T-helper 9 cell (primary cell): ENCODE results near the gene VSIG4.
"Not testable (repeated sequence)": the region's sequence is repeated elsewhere in the genome, so short reads cannot be mapped to it uniquely, and the experiment has no call there.

Source experiments
- DNase-seq: peaks from one replicate; pipeline ENCODE4 v3.0.0-alpha.2; 2020

The VSIG4 gene

GRCh38 chrX:66005830-66006449 lies 33.9 kb downstream of the VSIG4 start:
- DNase-seq: no peak

DNA sequence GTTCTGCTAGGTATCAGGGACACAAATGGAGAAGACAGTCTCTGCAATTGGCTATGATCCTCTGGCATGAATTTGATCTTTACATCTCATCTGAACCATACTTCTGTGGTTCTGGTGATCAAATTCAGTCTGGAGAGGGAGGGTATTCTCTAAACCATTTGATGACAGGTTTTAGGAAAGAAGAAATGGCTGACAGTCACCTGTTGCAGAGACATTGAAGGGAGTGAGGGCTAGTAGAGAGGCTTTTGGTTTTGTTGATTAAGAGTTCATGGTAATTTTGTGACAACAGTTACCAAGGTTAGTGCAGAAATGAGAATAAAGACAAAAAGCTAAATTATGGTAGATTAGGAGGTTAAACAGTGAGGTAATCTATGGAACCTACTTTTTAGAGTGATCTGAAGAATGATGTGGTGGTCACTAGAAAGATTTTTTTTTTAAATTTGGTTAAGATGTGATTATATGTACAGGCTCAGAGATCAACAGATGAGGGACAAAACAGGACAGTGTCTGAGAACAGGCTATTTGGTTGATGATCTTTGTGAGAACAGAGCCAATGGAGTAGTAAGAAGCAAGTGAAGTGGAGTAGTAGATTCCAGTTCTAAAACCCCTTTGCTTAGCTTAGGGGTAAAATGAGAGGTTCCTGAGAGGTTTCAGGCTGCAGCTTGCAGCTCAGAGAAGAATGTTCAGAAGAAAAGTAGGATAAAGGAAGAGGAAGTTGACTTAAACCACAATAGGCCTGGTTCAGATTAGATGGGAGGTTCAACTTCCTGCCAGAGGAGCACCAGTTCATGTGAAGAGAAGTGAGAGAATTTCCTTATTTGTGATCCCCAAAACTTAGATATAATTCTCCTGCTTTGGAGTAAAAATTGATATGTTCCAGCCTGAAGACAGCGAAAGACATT lies 34.7 kb downstream of the VSIG4 start:
- no peak for DNase-seq

GRCh38 chrX:66002824-66003680 lies 36.8 kb downstream of the VSIG4 start:
- DNase-seq: no peak

GRCh38 chrX:66001596-66001995 lies 38.3 kb downstream of the VSIG4 start:
- no peak for DNase-seq

GRCh38 chrX:66000628-66001272 lies 39.1 kb downstream of the VSIG4 start:
- DNase-seq: no peak

DNA sequence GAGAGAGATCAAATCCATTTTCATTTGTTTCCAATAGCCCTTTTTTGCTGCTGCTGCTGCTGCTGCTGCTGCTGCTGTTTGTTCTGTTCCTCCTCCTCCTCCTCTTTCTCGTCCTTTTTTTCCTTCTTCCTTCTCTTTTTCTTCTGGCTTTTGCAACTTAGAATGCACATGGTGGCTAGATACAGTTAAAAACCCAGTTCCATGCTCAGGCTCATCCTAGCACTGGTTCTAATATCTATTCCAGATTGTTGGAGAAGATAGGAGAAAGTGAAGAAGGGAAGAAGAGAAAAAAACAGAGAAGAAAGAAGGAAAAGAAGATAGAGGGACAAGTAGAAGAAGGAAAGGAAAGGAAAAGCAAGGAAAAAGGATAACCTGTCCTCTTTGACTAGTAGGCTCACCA lies 39.7 kb downstream of the VSIG4 start:
- no peak for DNase-seq

GRCh38 chrX:65999563-66000148 lies 40.2 kb downstream of the VSIG4 start:
- DNase-seq: no peak

GRCh38 chrX:65999029-65999562 lies 40.8 kb downstream of the VSIG4 start:
- no peak for DNase-seq

- DNase-seq: no peak
Measured at GRCh38 chrX:65997978-65998717, 41.7 kb downstream of the VSIG4 start.

GRCh38 chrX:65994519-65995506 lies 45.1 kb downstream of the VSIG4 start:
- no peak for DNase-seq

GRCh38 chrX:65993915-65994460 lies 45.9 kb downstream of the VSIG4 start:
- no peak for DNase-seq

GRCh38 chrX:65993332-65993731 lies 46.5 kb downstream of the VSIG4 start:
- DNase-seq: no peak

GRCh38 chrX:65990702-65991101 lies 49.2 kb downstream of the VSIG4 start:
- DNase-seq: no peak

- no peak for DNase-seq
Measured at GRCh38 chrX:65987811-65988210, 52.1 kb downstream of the VSIG4 start.

DNA sequence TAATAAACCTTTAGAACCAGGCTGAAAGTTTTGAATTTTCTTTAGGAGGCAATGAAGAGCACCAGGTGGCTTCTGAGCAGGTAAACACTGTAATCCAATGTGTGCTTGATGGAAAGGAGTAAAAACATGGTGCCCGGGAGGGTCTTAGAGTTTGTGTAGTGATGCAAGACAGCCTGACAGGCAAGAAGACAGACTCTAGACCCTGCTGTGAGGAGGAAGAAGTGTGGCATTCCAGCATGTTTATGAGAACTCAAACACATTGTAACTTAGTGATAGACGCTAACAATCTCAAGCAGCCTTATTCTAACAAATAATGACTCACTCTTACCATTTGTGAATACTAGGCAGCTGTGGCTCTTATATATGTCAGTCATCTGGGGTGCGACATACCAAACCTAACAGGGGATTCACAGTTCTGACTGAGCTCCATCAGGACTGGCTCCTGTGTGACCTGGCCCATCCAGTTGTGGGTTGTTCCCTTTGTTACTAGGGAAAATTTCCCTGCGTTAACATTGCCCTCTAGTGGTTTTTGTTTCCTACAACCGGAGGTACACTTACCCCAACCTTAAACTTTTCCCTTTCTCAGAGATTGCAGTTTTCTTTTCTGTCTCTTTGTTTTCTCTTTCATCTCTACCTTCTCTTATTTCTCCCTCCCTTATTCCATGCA lies 53.8 kb downstream of the VSIG4 start:
- peak; percentile 10 for DNase-seq

- no peak for DNase-seq
Measured at GRCh38 chrX:65985211-65985610, 54.7 kb downstream of the VSIG4 start.

GRCh38 chrX:65977161-65977560 lies 62.7 kb downstream of the VSIG4 start:
- not testable (repeated sequence) for DNase-seq

DNA sequence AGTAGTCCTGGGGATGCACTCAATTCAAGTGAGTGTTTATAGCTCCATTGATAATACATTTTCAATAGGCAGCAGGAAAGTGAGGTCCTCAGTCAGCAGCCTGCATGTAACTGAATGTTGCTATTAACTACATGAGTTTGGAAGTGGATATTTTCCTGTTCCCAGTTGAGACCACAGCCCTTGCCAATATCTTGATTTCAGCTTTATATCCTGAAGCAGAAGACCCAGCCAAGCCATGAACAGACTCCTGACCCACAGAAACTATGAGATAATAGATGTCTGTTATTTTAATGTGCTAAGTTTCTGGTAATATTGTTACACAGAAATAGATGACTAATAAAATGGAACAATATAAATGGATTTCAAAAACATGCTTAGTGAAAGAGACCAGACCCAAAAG lies 63.7 kb downstream of the VSIG4 start:
- DNase-seq: no peak

GRCh38 chrX:65975161-65975751 lies 64.6 kb downstream of the VSIG4 start:
- not testable (repeated sequence) for DNase-seq
